SK-N-DZ (cell line): Measurements from ENCODE around the gene DNAJB12.
"Not testable (repeated sequence)": the region's sequence is repeated elsewhere in the genome, so short reads cannot be mapped to it uniquely, and the experiment has no call there.

Experiments
- DNase-seq: peaks from one replicate; pipeline ENCODE4 v3.0.0-alpha.2; 2015; ENCODE audit warnings: low spot score

The DNAJB12 gene

GRCh38 chr10:72316748-72317435 lies 37.8 kb downstream of the DNAJB12 start:
- DNase-seq = peak; percentile 46

- DNase-seq = no peak
Measured at GRCh38 chr10:72316386-72316700, 38.4 kb downstream of the DNAJB12 start.

GRCh38 chr10:72315611-72316385 lies 38.9 kb downstream of the DNAJB12 start:
- no peak for DNase-seq

- DNase-seq = no peak
Measured at GRCh38 chr10:72315054-72315453, 39.7 kb downstream of the DNAJB12 start.

- no peak for DNase-seq
Measured at GRCh38 chr10:72314263-72314662, 40.5 kb downstream of the DNAJB12 start.

- DNase-seq = no peak
Measured at GRCh38 chr10:72312865-72313391, 41.8 kb downstream of the DNAJB12 start.

GRCh38 chr10:72311667-72312066 lies 43.1 kb downstream of the DNAJB12 start:
- no peak for DNase-seq

GRCh38 chr10:72310636-72311035 lies 44.1 kb downstream of the DNAJB12 start:
- DNase-seq = no peak

- no peak for DNase-seq
Measured at GRCh38 chr10:72310241-72310633, 44.5 kb downstream of the DNAJB12 start.

GRCh38 chr10:72309290-72310240 lies 45.2 kb downstream of the DNAJB12 start:
- no peak for DNase-seq

- no peak for DNase-seq
Measured at GRCh38 chr10:72308320-72308987, 46.3 kb downstream of the DNAJB12 start.

GRCh38 chr10:72307711-72308110 lies 47.0 kb downstream of the DNAJB12 start:
- not testable (repeated sequence) for DNase-seq

- DNase-seq = no peak
Measured at GRCh38 chr10:72306215-72306760, 48.4 kb downstream of the DNAJB12 start.

GRCh38 chr10:72303424-72304128 lies 51.1 kb downstream of the DNAJB12 start:
- no peak for DNase-seq

- DNase-seq = no peak
Measured at GRCh38 chr10:72298592-72299519, 55.9 kb downstream of the DNAJB12 start.

GRCh38 chr10:72297805-72298591 lies 56.7 kb downstream of the DNAJB12 start:
- DNase-seq = peak; percentile 97

GRCh38 chr10:72297281-72297804 lies 57.4 kb downstream of the DNAJB12 start:
- DNase-seq = no peak

GRCh38 chr10:72296829-72297280 lies 57.9 kb downstream of the DNAJB12 start:
- DNase-seq = not testable (repeated sequence)
